ENCODE data around the gene SMAD4. TPM values are rescaled to one million over a fixed set of nuclear protein-coding genes. Genes with fewer than 3 reads are reported as not detected.
"Not testable (repeated sequence)": the region's sequence is repeated elsewhere in the genome, so short reads cannot be mapped to it uniquely, and the experiment has no call there.

The SMAD4 gene
- total and polyA plus RNA-seq, 10 donors, result 8.9 to 139 (median 95.9) TPM

DNA sequence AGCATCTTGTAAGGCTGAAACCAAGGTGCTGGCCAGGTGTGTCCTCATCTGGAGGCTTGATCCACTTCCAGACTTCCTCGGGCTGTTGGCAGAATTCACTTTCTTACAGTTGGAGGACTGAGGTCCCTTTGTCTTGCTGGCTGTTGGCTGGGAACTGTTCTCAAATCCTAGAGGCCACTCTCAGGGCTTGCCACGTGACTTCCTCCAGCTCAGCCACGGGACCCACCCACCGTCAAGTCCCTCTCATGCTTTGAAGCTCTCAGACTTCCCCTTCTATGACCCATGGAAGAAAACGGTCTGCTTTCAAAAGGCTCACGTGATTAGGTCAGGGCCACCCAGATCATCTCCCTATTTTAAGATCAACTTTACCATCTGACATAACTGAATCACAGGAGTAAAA is 77.1 kb downstream of the SMAD4 start:
- no peaks in the 10 kb centered on the region for H3K27me3 ChIP-seq (replicated peaks in 1 of 7)
- 19 to 34% (median 31%) methylated on average over 6 of the region's 6 CpGs for WGBS, 5 donors
- intact Hi-C loops (cut with DNase I; ENCODE audit: low total_unique reads), result no loop called here
- no peak for DNase-seq
- no peaks in the 10 kb centered on the region for H3K36me3 ChIP-seq
- H3K9me3 ChIP-seq, result peaks cover 0 to 4% (median under 1%) of the 10 kb centered on the region in 8 donors
- H3K4me3 ChIP-seq, result no peak overlapping the region
- peaks cover 0 to 26% (median 14%) of the 10 kb centered on the region in 6 donors for H3K4me1 ChIP-seq
- H3K27ac ChIP-seq, result no peak overlapping the region
- TF ChIP-seq POLR2AphosphoS5 (IDR thresholded peaks at IDR 0.05), result no peak
- no peak for TF ChIP-seq POLR2A (IDR thresholded peaks at IDR 0.05)
- TF ChIP-seq, protein P1, sequence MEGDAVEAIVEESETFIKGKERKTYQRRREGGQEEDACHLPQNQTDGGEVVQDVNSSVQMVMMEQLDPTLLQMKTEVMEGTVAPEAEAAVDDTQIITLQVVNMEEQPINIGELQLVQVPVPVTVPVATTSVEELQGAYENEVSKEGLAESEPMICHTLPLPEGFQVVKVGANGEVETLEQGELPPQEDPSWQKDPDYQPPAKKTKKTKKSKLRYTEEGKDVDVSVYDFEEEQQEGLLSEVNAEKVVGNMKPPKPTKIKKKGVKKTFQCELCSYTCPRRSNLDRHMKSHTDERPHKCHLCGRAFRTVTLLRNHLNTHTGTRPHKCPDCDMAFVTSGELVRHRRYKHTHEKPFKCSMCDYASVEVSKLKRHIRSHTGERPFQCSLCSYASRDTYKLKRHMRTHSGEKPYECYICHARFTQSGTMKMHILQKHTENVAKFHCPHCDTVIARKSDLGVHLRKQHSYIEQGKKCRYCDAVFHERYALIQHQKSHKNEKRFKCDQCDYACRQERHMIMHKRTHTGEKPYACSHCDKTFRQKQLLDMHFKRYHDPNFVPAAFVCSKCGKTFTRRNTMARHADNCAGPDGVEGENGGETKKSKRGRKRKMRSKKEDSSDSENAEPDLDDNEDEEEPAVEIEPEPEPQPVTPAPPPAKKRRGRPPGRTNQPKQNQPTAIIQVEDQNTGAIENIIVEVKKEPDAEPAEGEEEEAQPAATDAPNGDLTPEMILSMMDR (IDR thresholded peaks at IDR 0.05 in 8 of 11, conservative IDR thresholded peaks at IDR 0.05 in 3 of 11), result no peak

DNA sequence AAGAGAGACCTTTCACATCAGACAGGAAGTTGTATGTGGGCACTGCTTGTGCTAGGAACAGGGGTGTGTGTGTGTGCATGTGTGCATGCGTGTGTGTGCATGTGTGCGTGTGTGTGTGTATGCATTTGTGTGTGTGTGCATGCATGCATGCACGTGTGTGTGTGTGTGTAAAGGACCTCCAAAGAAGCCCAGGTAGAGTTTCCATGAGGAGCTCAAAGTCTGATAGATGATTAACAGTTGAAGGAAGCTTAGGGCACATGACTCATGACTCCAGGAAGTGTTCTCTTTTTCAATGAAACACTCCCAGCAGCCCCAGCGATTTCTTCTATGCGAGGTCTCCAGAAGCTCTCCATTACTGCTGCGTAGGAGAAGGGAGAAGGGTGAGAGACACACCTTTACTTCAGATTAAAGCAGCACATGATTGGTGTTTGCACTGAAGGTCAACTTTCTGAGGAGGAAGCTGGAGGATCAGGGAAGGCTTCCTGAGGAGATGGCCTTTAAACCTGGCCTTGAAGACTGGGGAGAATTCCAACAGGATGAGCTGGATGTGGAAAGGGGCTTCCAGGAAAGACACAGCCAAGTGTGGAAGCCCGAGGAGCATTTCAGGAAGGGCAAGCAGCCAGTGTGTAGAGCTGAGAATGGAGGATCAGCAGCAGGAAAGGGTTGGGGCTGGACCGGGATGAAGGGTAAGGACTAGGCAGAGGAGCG is 77.7 kb downstream of the SMAD4 start:
- H3K4me1 ChIP-seq, result peaks cover 0 to 26% (median 14%) of the 10 kb centered on the region in 6 donors
- intact Hi-C loops (cut with DNase I; ENCODE audit: low total_unique reads), result no loop called here
- no peaks in the 10 kb centered on the region for H3K27me3 ChIP-seq (replicated peaks in 1 of 7)
- H3K27ac ChIP-seq, result no peak overlapping the region
- 71 to 82% (median 77%) methylated on average over 9 of the region's 9 CpGs for WGBS, 5 donors
- DNase-seq, result no peak
- H3K4me3 ChIP-seq, result no peak overlapping the region
- H3K9me3 ChIP-seq, result no peaks in the 10 kb centered on the region
- no peaks in the 10 kb centered on the region for H3K36me3 ChIP-seq
- TF ChIP-seq POLR2A (IDR thresholded peaks at IDR 0.05), result no peak
- TF ChIP-seq, protein P1 (IDR thresholded peaks at IDR 0.05 in 8 of 11, conservative IDR thresholded peaks at IDR 0.05 in 3 of 11), result no peak
- TF ChIP-seq POLR2AphosphoS5 (IDR thresholded peaks at IDR 0.05), result no peak

DNA sequence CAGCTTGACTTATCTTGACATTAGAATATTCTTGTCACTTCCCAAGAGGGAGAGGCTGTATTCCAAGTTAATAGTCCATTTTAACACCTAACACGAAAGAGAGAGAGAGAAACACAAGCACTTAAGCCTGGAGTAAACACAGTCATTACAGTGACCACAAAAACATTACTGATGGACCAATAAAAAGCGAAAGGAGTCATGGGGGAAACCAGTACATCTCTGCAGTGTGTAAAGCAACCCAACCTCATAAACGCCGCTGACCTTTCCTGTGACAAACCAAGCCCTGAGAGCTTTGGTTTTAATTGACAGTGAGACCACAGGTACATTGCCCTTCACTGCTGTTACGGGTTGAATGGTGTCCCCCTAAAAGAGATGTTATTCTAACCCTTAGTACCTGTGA is 78.3 kb downstream of the SMAD4 start:
- intact Hi-C loops (cut with DNase I; ENCODE audit: low total_unique reads), result no loop called here
- Histone ChIP-seq H3K27ac (no peak overlapping the region), H3K4me3 (no peak overlapping the region), H3K9me3 (no peaks in the 10 kb centered on the region), H3K36me3 (no peaks in the 10 kb centered on the region), H3K27me3 (replicated peaks in 1 of 7) (no peaks in the 10 kb centered on the region), H3K4me1 (peaks cover 0 to 26% (median 14%) of the 10 kb centered on the region in 6 donors)
- WGBS, 5 donors, result 77 to 85% (median 82%) methylated on average over 5 of the region's 5 CpGs
- TF ChIP-seq, protein P1 (IDR thresholded peaks at IDR 0.05 in 8 of 11, conservative IDR thresholded peaks at IDR 0.05 in 3 of 11), result no peak
- TF ChIP-seq POLR2A (IDR thresholded peaks at IDR 0.05), result no peak
- no peak for TF ChIP-seq POLR2AphosphoS5 (IDR thresholded peaks at IDR 0.05)
- DNase-seq, result no peak

DNA sequence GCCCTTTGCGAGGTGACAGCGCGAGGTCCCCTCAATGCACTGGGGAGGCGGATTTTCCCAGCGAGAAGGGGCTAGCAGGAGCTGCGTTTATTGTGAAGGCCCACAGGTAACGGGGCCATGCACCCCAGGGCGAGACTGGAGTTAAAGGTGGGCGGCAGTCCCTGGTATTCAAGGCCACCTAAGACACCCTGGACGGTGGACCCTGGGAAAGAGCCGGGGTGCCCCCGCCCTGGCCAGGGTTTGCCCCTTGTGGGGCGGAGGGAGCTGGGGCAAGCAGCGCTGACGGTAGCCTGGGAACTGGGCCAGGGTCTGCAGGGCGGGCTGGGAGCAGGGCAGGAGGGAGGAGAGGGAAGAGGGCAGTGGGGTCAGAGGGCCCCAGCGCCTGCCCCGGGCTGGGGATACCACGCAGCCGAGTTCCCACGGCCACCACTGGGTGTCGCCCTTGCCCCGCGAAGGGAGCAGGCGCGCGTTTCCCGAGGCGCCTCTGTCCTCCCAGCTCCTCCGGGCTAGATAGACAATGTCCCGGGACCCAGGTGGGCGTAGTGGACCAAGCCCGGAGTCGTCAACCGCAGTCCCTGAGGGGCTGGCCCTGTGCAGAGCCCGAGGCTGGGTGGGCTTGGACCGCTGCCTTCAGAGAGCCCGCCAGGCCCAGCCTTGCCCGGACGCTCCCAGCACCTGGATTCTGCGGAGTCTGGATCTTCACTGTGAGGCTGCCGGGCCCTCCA is 80.2 kb downstream of the SMAD4 start:
- Histone ChIP-seq H3K4me3 (peak overlapping the region in 1 of 8 donors; percentile 35), H3K36me3 (no peaks in the 10 kb centered on the region), H3K27me3 (replicated peaks in 1 of 7) (no peaks in the 10 kb centered on the region), H3K4me1 (peaks cover 0 to 26% (median 14%) of the 10 kb centered on the region in 6 donors), H3K9me3 (no peaks in the 10 kb centered on the region), H3K27ac (no peak overlapping the region)
- 37 to 70% (median 39%) methylated on average over 19 to 42 of the region's 42 CpGs for WGBS, 5 donors
- peak; percentile 92 for DNase-seq
- peak in 2 of 3 donors; percentile 34 to 56 for TF ChIP-seq POLR2AphosphoS5 (IDR thresholded peaks at IDR 0.05)
- TF ChIP-seq POLR2A (IDR thresholded peaks at IDR 0.05), result no peak
- TF ChIP-seq, protein P1 (IDR thresholded peaks at IDR 0.05 in 8 of 11, conservative IDR thresholded peaks at IDR 0.05 in 3 of 11), result peak; percentile 86 to 96 (median 93)
- intact Hi-C loops (cut with DNase I; ENCODE audit: low total_unique reads), result no loop called here

DNA sequence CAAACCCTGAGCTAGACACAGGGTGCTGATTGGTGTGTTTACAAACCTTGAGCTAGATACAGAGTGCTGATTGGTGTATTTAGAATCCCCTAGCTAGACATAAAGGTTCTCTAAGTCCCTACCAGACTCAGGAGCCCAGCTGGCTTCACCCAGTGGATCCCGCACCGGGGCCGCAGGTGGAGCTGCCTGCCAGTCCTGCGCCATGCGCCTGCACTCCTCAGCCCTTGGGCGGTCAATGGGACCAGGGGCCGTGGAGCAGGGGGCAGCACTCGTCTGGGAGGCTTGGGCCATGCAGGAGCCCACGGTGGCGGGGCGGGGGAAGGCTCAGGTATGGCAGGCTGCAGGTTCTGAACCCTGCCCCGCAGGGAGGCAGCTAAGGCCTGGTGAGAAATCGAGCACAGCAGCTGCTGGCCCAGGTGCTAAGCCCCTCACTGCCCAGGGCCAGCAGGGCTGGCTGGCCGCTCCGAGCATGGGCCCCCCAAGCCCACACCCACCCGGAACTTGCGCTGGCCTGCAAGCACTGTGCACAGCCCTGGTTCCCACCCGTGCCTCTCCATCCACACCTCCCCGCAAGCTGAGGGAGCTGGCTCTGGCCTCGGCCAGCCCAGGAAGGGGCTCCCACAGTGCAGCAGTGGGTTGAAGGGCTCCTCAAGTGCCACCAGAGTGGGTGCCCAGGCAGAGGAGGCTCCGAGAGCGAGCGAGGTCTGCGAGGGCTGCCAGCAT is 81.8 kb downstream of the SMAD4 start:
- DNase-seq; H3K4me3 ChIP-seq; H3K27ac ChIP-seq; intact Hi-C loops (cut with DNase I; ENCODE audit: low total_unique reads); H3K27me3 ChIP-seq (replicated peaks in 1 of 7); H3K36me3 ChIP-seq; H3K9me3 ChIP-seq: not testable (repeated sequence)
- peaks cover 0 to 26% (median 13%) of the 10 kb centered on the region in 6 donors for H3K4me1 ChIP-seq
- 92 to 100% (median 99%) methylated on average over 16 to 24 of the region's 24 CpGs for WGBS, 5 donors

DNA sequence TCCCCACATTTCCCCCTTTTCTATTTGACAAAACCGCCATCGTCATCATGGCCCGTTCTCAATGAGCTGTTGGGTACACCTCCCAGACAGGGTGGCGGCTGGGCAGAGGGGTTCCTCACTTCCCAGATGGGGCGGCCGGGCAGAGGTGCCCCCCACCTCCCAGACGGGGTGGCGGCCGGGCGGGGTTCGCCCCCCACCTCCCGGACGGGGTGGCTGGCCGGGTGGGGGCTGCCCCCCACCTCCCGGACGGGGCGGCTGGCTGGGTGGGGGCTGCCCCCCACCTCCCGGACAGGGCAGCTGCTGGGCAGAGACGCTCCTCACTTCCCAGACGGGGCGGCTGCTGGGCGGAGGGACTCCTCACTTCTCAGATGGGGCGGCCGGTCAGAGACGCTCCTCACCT is 87.0 kb downstream of the SMAD4 start:
- H3K36me3 ChIP-seq; intact Hi-C loops (cut with DNase I; ENCODE audit: low total_unique reads); H3K27me3 ChIP-seq (replicated peaks in 1 of 7); H3K27ac ChIP-seq; H3K4me3 ChIP-seq; DNase-seq; H3K4me1 ChIP-seq: not testable (repeated sequence)
- peaks cover 0 to 16% (median 0%) of the 10 kb centered on the region in 8 donors for H3K9me3 ChIP-seq
- 93 to 100% (median 97%) methylated on average over 7 to 25 of the region's 25 CpGs for WGBS, 5 donors
